ENCODE data around the gene AMELX. TPM values are rescaled to one million over a fixed set of nuclear protein-coding genes. Genes with fewer than 3 reads are reported as not detected.

AMELX gene
- total RNA-seq, 1 experiment from 2014 or later = not detected

DNA sequence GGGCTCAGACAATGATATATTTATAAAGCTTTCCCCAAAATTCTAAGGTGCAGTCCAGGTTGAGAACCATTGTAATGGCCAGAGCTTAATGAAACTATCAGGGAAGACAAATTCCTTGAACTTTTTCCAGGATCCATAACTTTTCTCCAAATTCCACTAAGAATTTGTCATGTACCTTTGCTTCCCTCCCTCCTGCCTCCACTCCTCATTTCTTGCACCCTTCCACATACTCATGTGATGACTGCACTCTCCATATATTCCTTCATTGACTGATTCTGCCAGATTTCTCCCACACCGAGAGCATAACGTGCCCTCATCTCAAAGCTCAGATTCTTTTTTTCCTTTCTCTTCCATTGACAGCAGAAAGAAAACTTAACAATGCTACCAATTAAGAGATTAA is 20.9 kb upstream of the AMELX start:
- Histone ChIP-seq H3K36me3 (ENCODE audit: insufficient read depth, low read length, poor library complexity, severe bottlenecking) (no peaks in the 10 kb centered on the region), H3K4me3 (ENCODE audit: low read depth, low read length, poor library complexity, severe bottlenecking) (no peak overlapping the region), H3K27me3 (replicated peaks; ENCODE audit: insufficient read depth, low read depth, low read length, poor library complexity) (peaks cover 19% of the 10 kb centered on the region), H3K4me1 (ENCODE audit: insufficient read depth, low read length, poor library complexity, severe bottlenecking) (no peaks in the 10 kb centered on the region), H3K9me3 (ENCODE audit: low read depth, low read length, poor library complexity, severe bottlenecking) (no peaks in the 10 kb centered on the region), H3K27ac (ENCODE audit: low read depth, low read length, poor library complexity, severe bottlenecking) (no peak overlapping the region)
- no peak for DNase-seq (ENCODE audit: low spot score)
- POLR2A ChIA-PET (ENCODE audit: low non-redundant PET) = no interaction called here
- TF ChIP-seq, protein P1, sequence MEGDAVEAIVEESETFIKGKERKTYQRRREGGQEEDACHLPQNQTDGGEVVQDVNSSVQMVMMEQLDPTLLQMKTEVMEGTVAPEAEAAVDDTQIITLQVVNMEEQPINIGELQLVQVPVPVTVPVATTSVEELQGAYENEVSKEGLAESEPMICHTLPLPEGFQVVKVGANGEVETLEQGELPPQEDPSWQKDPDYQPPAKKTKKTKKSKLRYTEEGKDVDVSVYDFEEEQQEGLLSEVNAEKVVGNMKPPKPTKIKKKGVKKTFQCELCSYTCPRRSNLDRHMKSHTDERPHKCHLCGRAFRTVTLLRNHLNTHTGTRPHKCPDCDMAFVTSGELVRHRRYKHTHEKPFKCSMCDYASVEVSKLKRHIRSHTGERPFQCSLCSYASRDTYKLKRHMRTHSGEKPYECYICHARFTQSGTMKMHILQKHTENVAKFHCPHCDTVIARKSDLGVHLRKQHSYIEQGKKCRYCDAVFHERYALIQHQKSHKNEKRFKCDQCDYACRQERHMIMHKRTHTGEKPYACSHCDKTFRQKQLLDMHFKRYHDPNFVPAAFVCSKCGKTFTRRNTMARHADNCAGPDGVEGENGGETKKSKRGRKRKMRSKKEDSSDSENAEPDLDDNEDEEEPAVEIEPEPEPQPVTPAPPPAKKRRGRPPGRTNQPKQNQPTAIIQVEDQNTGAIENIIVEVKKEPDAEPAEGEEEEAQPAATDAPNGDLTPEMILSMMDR (conservative IDR thresholded peaks at IDR 0.05; ENCODE audit: low read depth, low read length) = no peak
- no peak for TF ChIP-seq EZH2 (IDR thresholded peaks at IDR 0.05; ENCODE audit: borderline replicate concordance, low read depth, low read length, poor library complexity, severe bottlenecking)
- CTCF ChIA-PET = no interaction called here
- BruUV-seq (replicated peaks) = no TSS peak
- intact Hi-C loops (cut with micrococcal nuclease; ENCODE audit: unreplicated experiment) = no loop called here

DNA sequence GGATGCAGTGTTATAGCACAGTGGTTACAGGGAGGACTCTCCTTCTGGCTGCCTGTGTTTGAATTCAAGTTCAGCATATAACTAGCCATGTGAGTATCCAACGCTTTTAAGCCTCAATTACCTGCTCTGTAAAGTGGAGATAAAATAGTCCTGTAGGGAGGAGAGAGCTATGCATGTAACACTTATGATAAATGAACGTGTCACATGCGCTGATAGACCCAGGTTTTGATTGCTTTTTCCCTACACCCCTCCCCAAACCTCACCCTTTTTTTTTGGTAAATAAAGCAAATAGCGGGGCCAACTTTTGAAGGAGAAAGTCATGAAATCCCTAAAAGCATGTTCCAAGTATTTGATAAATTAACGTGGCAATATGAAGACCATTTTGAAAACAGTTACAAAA is 20.4 kb upstream of the AMELX start:
- POLR2A ChIA-PET (ENCODE audit: low non-redundant PET) = no interaction called here
- H3K27me3 ChIP-seq (replicated peaks; ENCODE audit: insufficient read depth, low read depth, low read length, poor library complexity) = peaks cover 15% of the 10 kb centered on the region
- no peak overlapping the region for H3K27ac ChIP-seq (ENCODE audit: low read depth, low read length, poor library complexity, severe bottlenecking)
- no peaks in the 10 kb centered on the region for H3K4me1 ChIP-seq (ENCODE audit: insufficient read depth, low read length, poor library complexity, severe bottlenecking)
- H3K4me3 ChIP-seq (ENCODE audit: low read depth, low read length, poor library complexity, severe bottlenecking) = no peak overlapping the region
- BruUV-seq (replicated peaks) = no TSS peak
- TF ChIP-seq, protein P1 (conservative IDR thresholded peaks at IDR 0.05; ENCODE audit: low read depth, low read length) = no peak
- no peak for TF ChIP-seq EZH2 (IDR thresholded peaks at IDR 0.05; ENCODE audit: borderline replicate concordance, low read depth, low read length, poor library complexity, severe bottlenecking)
- intact Hi-C loops (cut with micrococcal nuclease; ENCODE audit: unreplicated experiment) = no loop called here
- CTCF ChIA-PET = no interaction called here
- DNase-seq (ENCODE audit: low spot score) = no peak
- no peaks in the 10 kb centered on the region for H3K36me3 ChIP-seq (ENCODE audit: insufficient read depth, low read length, poor library complexity, severe bottlenecking)
- no peaks in the 10 kb centered on the region for H3K9me3 ChIP-seq (ENCODE audit: low read depth, low read length, poor library complexity, severe bottlenecking)

DNA sequence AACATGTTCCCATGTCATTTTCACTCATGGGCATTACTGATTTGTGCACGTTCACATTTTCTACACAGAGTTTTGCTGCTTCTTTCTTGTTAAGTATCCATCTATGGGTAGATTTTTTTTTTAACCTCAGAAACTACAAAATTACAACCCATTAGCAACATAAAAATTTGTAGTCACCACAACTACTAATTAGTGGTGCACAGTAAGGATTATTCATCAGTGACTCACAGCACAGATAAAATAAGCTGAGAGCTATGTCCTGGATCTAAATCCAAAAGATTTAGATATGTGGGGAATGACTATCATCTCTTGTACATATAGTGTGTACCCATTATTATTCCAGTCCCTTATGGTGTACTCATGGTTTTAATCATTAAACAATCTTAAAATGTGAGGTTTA is 19.7 kb upstream of the AMELX start:
- Histone ChIP-seq H3K36me3 (ENCODE audit: insufficient read depth, low read length, poor library complexity, severe bottlenecking) (no peaks in the 10 kb centered on the region), H3K9me3 (ENCODE audit: low read depth, low read length, poor library complexity, severe bottlenecking) (no peaks in the 10 kb centered on the region), H3K27me3 (replicated peaks; ENCODE audit: insufficient read depth, low read depth, low read length, poor library complexity) (peaks cover 15% of the 10 kb centered on the region), H3K27ac (ENCODE audit: low read depth, low read length, poor library complexity, severe bottlenecking) (no peak overlapping the region), H3K4me1 (ENCODE audit: insufficient read depth, low read length, poor library complexity, severe bottlenecking) (no peaks in the 10 kb centered on the region), H3K4me3 (ENCODE audit: low read depth, low read length, poor library complexity, severe bottlenecking) (no peak overlapping the region)
- DNase-seq (ENCODE audit: low spot score) = no peak
- intact Hi-C loops (cut with micrococcal nuclease; ENCODE audit: unreplicated experiment) = no loop called here
- ChIA-PET CTCF (no interaction called here), POLR2A (ENCODE audit: low non-redundant PET) (no interaction called here)
- TF ChIP-seq, protein P1 (conservative IDR thresholded peaks at IDR 0.05; ENCODE audit: low read depth, low read length) = no peak
- no peak for TF ChIP-seq EZH2 (IDR thresholded peaks at IDR 0.05; ENCODE audit: borderline replicate concordance, low read depth, low read length, poor library complexity, severe bottlenecking)
- no TSS peak for BruUV-seq (replicated peaks)

All from A673 (cell line).